ENCODE data around the gene CERS4. TPM values are rescaled to one million over a fixed set of nuclear protein-coding genes. Genes with fewer than 3 reads are reported as not detected.
"Not testable (repeated sequence)": the region's sequence is repeated elsewhere in the genome, so short reads cannot be mapped to it uniquely, and the experiment has no call there.

Gene CERS4
- total RNA-seq, 1 donor from 2014 or later, result 30.6 TPM

GRCh38 chr19:8241646-8242045 lies 32.5 kb downstream of the CERS4 start:
- Mint-ChIP-seq H3K27ac (no peak overlapping the region), H3K27me3 (no peaks in the 10 kb centered on the region), H3K4me1 (peaks cover 11% of the 10 kb centered on the region), H3K36me3 (ENCODE audit: low read depth) (peaks cover 41% of the 10 kb centered on the region), H3K9me3 (peaks cover 11% of the 10 kb centered on the region), H3K4me3 (no peak overlapping the region)
- intact Hi-C loops (cut with micrococcal nuclease), result no loop called here
- DNase-seq, result no peak

GRCh38 chr19:8242211-8242821 lies 33.1 kb downstream of the CERS4 start:
- peaks cover 41% of the 10 kb centered on the region for H3K36me3 Mint-ChIP-seq (ENCODE audit: low read depth)
- peaks cover 11% of the 10 kb centered on the region for H3K4me1 Mint-ChIP-seq
- no peaks in the 10 kb centered on the region for H3K27me3 Mint-ChIP-seq
- intact Hi-C loops (cut with micrococcal nuclease), result no loop called here
- H3K4me3 Mint-ChIP-seq, result no peak overlapping the region
- peaks cover 11% of the 10 kb centered on the region for H3K9me3 Mint-ChIP-seq
- DNase-seq, result no peak
- H3K27ac Mint-ChIP-seq, result no peak overlapping the region

GRCh38 chr19:8243146-8243545 lies 34.0 kb downstream of the CERS4 start:
- intact Hi-C loops (cut with micrococcal nuclease), result no loop called here
- H3K4me1 Mint-ChIP-seq, result peaks cover 11% of the 10 kb centered on the region
- H3K27ac Mint-ChIP-seq, result no peak overlapping the region
- H3K9me3 Mint-ChIP-seq, result peaks cover 13% of the 10 kb centered on the region
- H3K4me3 Mint-ChIP-seq, result no peak overlapping the region
- H3K36me3 Mint-ChIP-seq (ENCODE audit: low read depth), result peaks cover 44% of the 10 kb centered on the region
- DNase-seq, result no peak
- H3K27me3 Mint-ChIP-seq, result no peaks in the 10 kb centered on the region

GRCh38 chr19:8244442-8244841 lies 35.3 kb downstream of the CERS4 start:
- H3K27ac Mint-ChIP-seq, result no peak overlapping the region
- no peak overlapping the region for H3K4me3 Mint-ChIP-seq
- peaks cover 19% of the 10 kb centered on the region for H3K9me3 Mint-ChIP-seq
- no peaks in the 10 kb centered on the region for H3K27me3 Mint-ChIP-seq
- intact Hi-C loops (cut with micrococcal nuclease), result no loop called here
- H3K36me3 Mint-ChIP-seq (ENCODE audit: low read depth), result peaks cover 47% of the 10 kb centered on the region
- H3K4me1 Mint-ChIP-seq, result peaks cover 9% of the 10 kb centered on the region
- DNase-seq, result no peak

- DNase-seq, result no peak
- Mint-ChIP-seq H3K4me1 (peaks cover 3% of the 10 kb centered on the region), H3K9me3 (peaks cover 19% of the 10 kb centered on the region), H3K4me3 (no peak overlapping the region), H3K27me3 (no peaks in the 10 kb centered on the region), H3K27ac (no peak overlapping the region), H3K36me3 (ENCODE audit: low read depth) (peaks cover 38% of the 10 kb centered on the region)
- intact Hi-C loops (cut with micrococcal nuclease), result no loop called here
These were observed 37.0 kb downstream of the CERS4 start for GRCh38 chr19:8245869-8246835.

- intact Hi-C loops (cut with micrococcal nuclease); DNase-seq; H3K4me1 Mint-ChIP-seq; H3K4me3 Mint-ChIP-seq; H3K27me3 Mint-ChIP-seq; H3K27ac Mint-ChIP-seq: not testable (repeated sequence)
- H3K36me3 Mint-ChIP-seq (ENCODE audit: low read depth), result peaks cover 31% of the 10 kb centered on the region
- peaks cover 15% of the 10 kb centered on the region for H3K9me3 Mint-ChIP-seq
These were observed 38.1 kb downstream of the CERS4 start for GRCh38 chr19:8247129-8247890.

- H3K27ac Mint-ChIP-seq, result no peak overlapping the region
- intact Hi-C loops (cut with micrococcal nuclease), result no loop called here
- peaks cover 21% of the 10 kb centered on the region for H3K36me3 Mint-ChIP-seq (ENCODE audit: low read depth)
- no peaks in the 10 kb centered on the region for H3K27me3 Mint-ChIP-seq
- DNase-seq, result no peak
- peaks cover 11% of the 10 kb centered on the region for H3K9me3 Mint-ChIP-seq
- H3K4me3 Mint-ChIP-seq, result no peak overlapping the region
- H3K4me1 Mint-ChIP-seq, result peaks cover 4% of the 10 kb centered on the region
These were observed 39.5 kb downstream of the CERS4 start for GRCh38 chr19:8248348-8249328.

- Mint-ChIP-seq H3K9me3 (peaks cover 11% of the 10 kb centered on the region), H3K27ac (no peak overlapping the region), H3K27me3 (no peaks in the 10 kb centered on the region), H3K4me3 (no peak overlapping the region), H3K36me3 (ENCODE audit: low read depth) (peaks cover 14% of the 10 kb centered on the region), H3K4me1 (peaks cover 1% of the 10 kb centered on the region)
- intact Hi-C loops (cut with micrococcal nuclease), result loop anchor here (5.0 kb wide), 1 partner anchor 72 kb away; the partner anchor contains the start of genes NDUFA7 and RPS28
- no peak for DNase-seq
These were observed 41.4 kb downstream of the CERS4 start for GRCh38 chr19:8250596-8250995.

GRCh38 chr19:8251025-8251472 lies 41.9 kb downstream of the CERS4 start:
- peaks cover 17% of the 10 kb centered on the region for H3K36me3 Mint-ChIP-seq (ENCODE audit: low read depth)
- no peak overlapping the region for H3K27ac Mint-ChIP-seq
- peaks cover 11% of the 10 kb centered on the region for H3K9me3 Mint-ChIP-seq
- no peaks in the 10 kb centered on the region for H3K27me3 Mint-ChIP-seq
- DNase-seq, result no peak
- intact Hi-C loops (cut with micrococcal nuclease), result loop anchor here (5.0 kb wide), 1 partner anchor 71 kb away; the partner anchor contains the start of genes NDUFA7 and RPS28
- peaks cover 1% of the 10 kb centered on the region for H3K4me1 Mint-ChIP-seq
- no peak overlapping the region for H3K4me3 Mint-ChIP-seq

GRCh38 chr19:8252922-8253589 lies 43.9 kb downstream of the CERS4 start:
- peaks cover 9% of the 10 kb centered on the region for H3K4me1 Mint-ChIP-seq
- no peak overlapping the region for H3K4me3 Mint-ChIP-seq
- H3K27ac Mint-ChIP-seq, result no peak overlapping the region
- peaks cover 10% of the 10 kb centered on the region for H3K9me3 Mint-ChIP-seq
- no peaks in the 10 kb centered on the region for H3K27me3 Mint-ChIP-seq
- H3K36me3 Mint-ChIP-seq (ENCODE audit: low read depth), result peaks cover 22% of the 10 kb centered on the region
- DNase-seq, result peak; percentile 95
- intact Hi-C loops (cut with micrococcal nuclease), result loop anchor here (1.0 to 5.0 kb wide), 3 partner anchors 69 to 309 kb away; partner anchors contain the start of genes NDUFA7 and RPS28

- Mint-ChIP-seq H3K36me3 (ENCODE audit: low read depth) (peaks cover 17% of the 10 kb centered on the region), H3K9me3 (peaks cover 4% of the 10 kb centered on the region), H3K4me3 (no peak overlapping the region), H3K4me1 (peaks cover 9% of the 10 kb centered on the region), H3K27me3 (no peaks in the 10 kb centered on the region), H3K27ac (no peak overlapping the region)
- DNase-seq, result no peak
- intact Hi-C loops (cut with micrococcal nuclease), result loop anchor here (1.0 to 5.0 kb wide), 3 partner anchors 69 to 309 kb away; partner anchors contain the start of genes NDUFA7 and RPS28
These were observed 44.5 kb downstream of the CERS4 start for GRCh38 chr19:8253678-8254077.

GRCh38 chr19:8254286-8255001 lies 45.3 kb downstream of the CERS4 start:
- H3K36me3 Mint-ChIP-seq (ENCODE audit: low read depth), result peaks cover 17% of the 10 kb centered on the region
- no peaks in the 10 kb centered on the region for H3K27me3 Mint-ChIP-seq
- no peak for DNase-seq
- no peaks in the 10 kb centered on the region for H3K9me3 Mint-ChIP-seq
- peaks cover 12% of the 10 kb centered on the region for H3K4me1 Mint-ChIP-seq
- no peak overlapping the region for H3K27ac Mint-ChIP-seq
- intact Hi-C loops (cut with micrococcal nuclease), result loop anchor here (5.0 kb wide), 1 partner anchor 68 kb away; the partner anchor contains the start of genes NDUFA7 and RPS28
- no peak overlapping the region for H3K4me3 Mint-ChIP-seq
